ENCODE measurements around the gene EWSR1.

The EWSR1 gene, protein sequence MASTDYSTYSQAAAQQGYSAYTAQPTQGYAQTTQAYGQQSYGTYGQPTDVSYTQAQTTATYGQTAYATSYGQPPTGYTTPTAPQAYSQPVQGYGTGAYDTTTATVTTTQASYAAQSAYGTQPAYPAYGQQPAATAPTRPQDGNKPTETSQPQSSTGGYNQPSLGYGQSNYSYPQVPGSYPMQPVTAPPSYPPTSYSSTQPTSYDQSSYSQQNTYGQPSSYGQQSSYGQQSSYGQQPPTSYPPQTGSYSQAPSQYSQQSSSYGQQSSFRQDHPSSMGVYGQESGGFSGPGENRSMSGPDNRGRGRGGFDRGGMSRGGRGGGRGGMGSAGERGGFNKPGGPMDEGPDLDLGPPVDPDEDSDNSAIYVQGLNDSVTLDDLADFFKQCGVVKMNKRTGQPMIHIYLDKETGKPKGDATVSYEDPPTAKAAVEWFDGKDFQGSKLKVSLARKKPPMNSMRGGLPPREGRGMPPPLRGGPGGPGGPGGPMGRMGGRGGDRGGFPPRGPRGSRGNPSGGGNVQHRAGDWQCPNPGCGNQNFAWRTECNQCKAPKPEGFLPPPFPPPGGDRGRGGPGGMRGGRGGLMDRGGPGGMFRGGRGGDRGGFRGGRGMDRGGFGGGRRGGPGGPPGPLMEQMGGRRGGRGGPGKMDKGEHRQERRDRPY

DNA sequence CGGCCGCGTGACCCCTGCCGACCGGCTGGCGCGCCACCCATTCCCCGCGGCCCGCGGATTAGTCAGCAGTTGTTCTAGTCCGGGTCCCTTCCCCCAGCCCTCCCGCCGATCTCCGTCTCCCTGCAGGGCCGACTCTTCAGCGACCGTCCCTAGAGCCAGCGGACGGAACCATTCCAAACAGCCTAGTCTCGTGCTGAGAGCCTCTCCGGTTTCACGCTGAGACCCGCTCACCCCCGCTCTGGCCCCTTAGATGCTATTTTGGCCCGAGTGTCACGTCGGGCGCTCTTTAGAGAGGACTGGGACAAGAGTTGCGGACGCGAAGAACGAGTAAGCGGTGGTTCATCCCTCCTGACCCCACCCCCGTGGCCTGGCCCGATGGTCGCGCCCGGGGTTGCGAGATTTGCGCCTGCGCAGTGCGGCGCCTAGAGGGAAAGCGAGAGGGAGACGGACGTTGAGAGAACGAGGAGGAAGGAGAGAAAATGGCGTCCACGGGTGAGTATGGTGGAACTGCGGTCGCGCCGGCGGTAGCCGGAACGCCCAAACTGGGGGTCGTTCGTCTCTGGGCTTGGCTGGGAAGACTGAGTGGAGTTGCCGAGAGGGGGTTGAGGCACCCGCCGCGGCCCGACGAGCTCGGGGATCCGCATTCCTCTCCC lies at the start of gene EWSR1, which contains the start of gene RHBDD3:
Gene EWSR1, plus strand, starts transcription at position 411 of the 653 bp plus-strand sequence. Its CDS starts 69 bp downstream, at position 480.
Gene RHBDD3, minus strand, starts transcription at position 124 of the 653 bp plus-strand sequence. CDS start 2,355 bp downstream, outside the sequence.
- TF ChIP-seq TAF1 (IDR thresholded peaks at IDR 0.05; ENCODE audit: low read depth) (peak; percentile 97), EGR1 (IDR thresholded peaks at IDR 0.05) (no peak), FOXM1 (IDR thresholded peaks at IDR 0.05; ENCODE audit: borderline replicate concordance, low read depth) (no peak), NFIC (IDR thresholded peaks at IDR 0.05) (peak; percentile 51; the same call in 1 of the 2 replicates), RAD21 (IDR thresholded peaks at IDR 0.05; ENCODE audit: low read depth) (no peak), YY1 (IDR thresholded peaks at IDR 0.05; ENCODE audit: low read depth) (peak; percentile 88), EP300 (IDR thresholded peaks at IDR 0.05; ENCODE audit: borderline replicate concordance) (no peak), ZBTB7A (IDR thresholded peaks at IDR 0.05; ENCODE audit: low read depth) (no peak; the same call in 1 of the 2 replicates), TEAD4 (IDR thresholded peaks at IDR 0.05) (no peak; the same call in 1 of the 2 replicates), TCF12 (IDR thresholded peaks at IDR 0.05; ENCODE audit: low read depth) (peak; percentile 67), CEBPB (IDR thresholded peaks at IDR 0.05) (no peak)
- TF ChIP-seq, protein P1, sequence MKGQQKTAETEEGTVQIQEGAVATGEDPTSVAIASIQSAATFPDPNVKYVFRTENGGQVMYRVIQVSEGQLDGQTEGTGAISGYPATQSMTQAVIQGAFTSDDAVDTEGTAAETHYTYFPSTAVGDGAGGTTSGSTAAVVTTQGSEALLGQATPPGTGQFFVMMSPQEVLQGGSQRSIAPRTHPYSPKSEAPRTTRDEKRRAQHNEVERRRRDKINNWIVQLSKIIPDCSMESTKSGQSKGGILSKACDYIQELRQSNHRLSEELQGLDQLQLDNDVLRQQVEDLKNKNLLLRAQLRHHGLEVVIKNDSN (IDR thresholded peaks at IDR 0.05) = peak; percentile 52; the same call in 1 of the 2 replicates
- TF ChIP-seq, protein P2, sequence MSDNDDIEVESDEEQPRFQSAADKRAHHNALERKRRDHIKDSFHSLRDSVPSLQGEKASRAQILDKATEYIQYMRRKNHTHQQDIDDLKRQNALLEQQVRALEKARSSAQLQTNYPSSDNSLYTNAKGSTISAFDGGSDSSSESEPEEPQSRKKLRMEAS (IDR thresholded peaks at IDR 0.05) = 0 out of 2 replicates have a peak, but pooled peaks have one; percentile 38

DNA sequence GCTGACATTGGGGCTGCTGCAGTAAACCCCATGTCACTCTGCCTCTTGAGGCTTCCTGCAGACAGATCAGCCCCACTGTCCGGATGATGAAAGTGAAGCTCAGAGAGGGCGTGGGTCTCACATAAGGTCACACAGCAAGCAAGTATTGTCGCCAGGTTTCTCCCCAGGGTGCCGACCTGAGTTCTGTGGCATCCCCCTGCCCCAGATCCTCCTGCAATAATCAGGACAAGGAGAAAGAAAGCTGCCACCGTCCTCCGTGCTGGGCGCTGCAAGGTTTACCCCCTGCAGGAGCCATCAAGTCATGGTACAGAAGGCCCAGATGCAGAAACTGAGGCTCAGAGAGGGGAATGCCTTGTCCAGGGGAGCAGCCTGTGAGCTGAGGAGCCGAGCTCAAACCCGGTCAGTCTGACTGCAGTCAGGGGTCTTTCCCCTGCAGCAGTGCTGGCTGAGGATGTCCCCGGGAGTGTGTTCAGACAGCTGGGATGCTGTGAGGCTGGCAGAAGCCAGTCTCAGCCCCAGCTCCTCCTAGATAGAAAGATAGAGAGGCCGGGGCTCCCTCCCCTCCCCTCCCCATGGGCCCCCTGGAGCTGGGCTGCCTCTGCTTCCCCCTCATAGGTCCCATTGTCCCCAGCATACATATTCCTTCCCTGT lies 49.2 kb upstream of the EWSR1 start:
- TF ChIP-seq FOXM1 (IDR thresholded peaks at IDR 0.05; ENCODE audit: borderline replicate concordance, low read depth) = no peak
- TF ChIP-seq CREB1 (IDR thresholded peaks at IDR 0.05; ENCODE audit: low read depth) = no peak
- no peak for TF ChIP-seq TAF1 (IDR thresholded peaks at IDR 0.05; ENCODE audit: low read depth)
- TF ChIP-seq, protein P1 (IDR thresholded peaks at IDR 0.05) = no peak
- TF ChIP-seq ZBTB7A (IDR thresholded peaks at IDR 0.05; ENCODE audit: low read depth) = no peak
- no peak for TF ChIP-seq EP300 (IDR thresholded peaks at IDR 0.05; ENCODE audit: borderline replicate concordance)
- TF ChIP-seq TCF12 (IDR thresholded peaks at IDR 0.05; ENCODE audit: low read depth) = no peak
- TF ChIP-seq TEAD4 (IDR thresholded peaks at IDR 0.05) = no peak
- no peak for TF ChIP-seq RAD21 (IDR thresholded peaks at IDR 0.05; ENCODE audit: low read depth)
- TF ChIP-seq, protein P3, sequence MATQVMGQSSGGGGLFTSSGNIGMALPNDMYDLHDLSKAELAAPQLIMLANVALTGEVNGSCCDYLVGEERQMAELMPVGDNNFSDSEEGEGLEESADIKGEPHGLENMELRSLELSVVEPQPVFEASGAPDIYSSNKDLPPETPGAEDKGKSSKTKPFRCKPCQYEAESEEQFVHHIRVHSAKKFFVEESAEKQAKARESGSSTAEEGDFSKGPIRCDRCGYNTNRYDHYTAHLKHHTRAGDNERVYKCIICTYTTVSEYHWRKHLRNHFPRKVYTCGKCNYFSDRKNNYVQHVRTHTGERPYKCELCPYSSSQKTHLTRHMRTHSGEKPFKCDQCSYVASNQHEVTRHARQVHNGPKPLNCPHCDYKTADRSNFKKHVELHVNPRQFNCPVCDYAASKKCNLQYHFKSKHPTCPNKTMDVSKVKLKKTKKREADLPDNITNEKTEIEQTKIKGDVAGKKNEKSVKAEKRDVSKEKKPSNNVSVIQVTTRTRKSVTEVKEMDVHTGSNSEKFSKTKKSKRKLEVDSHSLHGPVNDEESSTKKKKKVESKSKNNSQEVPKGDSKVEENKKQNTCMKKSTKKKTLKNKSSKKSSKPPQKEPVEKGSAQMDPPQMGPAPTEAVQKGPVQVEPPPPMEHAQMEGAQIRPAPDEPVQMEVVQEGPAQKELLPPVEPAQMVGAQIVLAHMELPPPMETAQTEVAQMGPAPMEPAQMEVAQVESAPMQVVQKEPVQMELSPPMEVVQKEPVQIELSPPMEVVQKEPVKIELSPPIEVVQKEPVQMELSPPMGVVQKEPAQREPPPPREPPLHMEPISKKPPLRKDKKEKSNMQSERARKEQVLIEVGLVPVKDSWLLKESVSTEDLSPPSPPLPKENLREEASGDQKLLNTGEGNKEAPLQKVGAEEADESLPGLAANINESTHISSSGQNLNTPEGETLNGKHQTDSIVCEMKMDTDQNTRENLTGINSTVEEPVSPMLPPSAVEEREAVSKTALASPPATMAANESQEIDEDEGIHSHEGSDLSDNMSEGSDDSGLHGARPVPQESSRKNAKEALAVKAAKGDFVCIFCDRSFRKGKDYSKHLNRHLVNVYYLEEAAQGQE (IDR thresholded peaks at IDR 0.05; ENCODE audit: low read depth) = no peak
- no peak for TF ChIP-seq CEBPB (IDR thresholded peaks at IDR 0.05)
- TF ChIP-seq YY1 (IDR thresholded peaks at IDR 0.05; ENCODE audit: low read depth) = no peak
- no peak for TF ChIP-seq NFIC (IDR thresholded peaks at IDR 0.05)
- no peak for TF ChIP-seq EGR1 (IDR thresholded peaks at IDR 0.05)
- TF ChIP-seq, protein P2 (IDR thresholded peaks at IDR 0.05) = no peak

DNA sequence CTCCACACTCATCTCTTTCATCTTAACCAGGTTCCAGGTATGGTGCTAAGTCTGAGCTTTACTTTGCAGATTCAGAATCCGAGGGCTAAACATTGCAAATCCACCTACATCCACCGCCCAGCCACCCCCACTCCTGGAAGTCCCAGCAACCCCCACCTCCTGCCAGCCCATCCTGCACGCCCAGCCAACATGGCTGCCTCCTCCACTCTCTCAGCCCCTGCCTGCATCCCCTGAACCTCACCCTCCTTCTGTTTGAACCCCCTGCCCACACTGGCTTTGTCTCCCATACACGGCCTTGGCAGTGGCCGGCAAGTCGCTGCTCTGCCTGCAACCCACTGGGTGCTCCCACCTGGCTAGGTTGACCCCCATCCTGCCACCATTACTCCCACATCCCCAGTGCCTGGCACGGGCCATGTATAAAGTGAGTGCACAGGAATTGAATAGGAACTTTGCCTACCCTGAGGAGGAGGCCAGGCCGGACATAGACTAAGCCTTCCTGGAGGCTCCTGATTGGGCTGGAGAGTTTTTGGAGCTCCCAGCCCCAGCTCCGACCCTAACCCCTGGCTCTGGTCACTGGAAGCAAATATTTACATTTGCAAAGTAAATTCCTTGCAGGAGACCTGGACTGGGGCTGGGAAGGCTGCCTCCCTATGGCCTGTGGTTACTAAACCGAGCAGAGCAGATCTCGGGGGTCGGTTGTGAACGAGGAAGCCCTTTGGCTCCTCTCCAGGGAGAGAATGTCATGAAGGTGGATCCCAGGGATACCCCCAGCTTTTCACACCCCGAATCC lies 48.0 kb upstream of the EWSR1 start:
- no peak for TF ChIP-seq RAD21 (IDR thresholded peaks at IDR 0.05; ENCODE audit: low read depth)
- TF ChIP-seq YY1 (IDR thresholded peaks at IDR 0.05; ENCODE audit: low read depth) = 0 out of 2 replicates have a peak, but pooled peaks have one; percentile 13

DNA sequence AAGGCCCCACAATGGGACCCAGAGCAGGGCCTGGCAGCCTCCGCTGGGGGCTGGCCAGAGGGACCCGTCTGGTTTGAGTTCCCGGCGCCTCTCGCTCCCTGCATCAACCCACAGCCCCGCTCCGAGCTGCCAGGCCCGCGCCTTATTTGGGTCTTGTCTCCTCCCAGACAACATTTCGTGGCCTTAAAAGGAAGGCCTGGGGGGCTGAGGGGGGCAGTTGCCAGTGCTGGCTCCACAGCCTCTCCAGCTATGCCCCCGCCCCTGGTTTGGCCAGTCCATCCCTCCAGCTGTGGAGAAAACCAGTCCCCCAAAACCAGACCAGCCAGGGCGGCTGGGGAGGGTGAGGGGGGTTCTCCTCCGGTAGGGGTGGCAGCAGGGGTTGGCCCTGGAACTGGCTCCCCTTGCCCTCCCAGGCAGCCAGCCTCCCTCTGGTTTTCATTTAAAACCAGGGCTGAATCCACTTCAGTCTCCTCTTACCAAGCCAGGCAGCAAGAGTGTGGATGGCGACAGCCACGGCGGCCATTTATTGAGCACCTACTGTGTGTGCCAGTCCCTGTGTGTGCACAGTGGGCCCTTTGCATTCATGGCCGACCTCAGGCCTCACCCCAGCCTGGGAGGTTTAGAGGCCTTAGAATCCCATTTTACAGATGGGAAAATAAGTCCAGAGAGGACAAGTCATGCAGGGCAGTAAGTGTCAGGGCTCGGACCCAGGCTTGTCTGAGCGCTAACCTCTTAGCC lies 43.8 kb upstream of the EWSR1 start:
- TF ChIP-seq TAF1 (IDR thresholded peaks at IDR 0.05; ENCODE audit: low read depth) = no peak
- TF ChIP-seq EGR1 (IDR thresholded peaks at IDR 0.05) = no peak
- TF ChIP-seq, protein P2 (IDR thresholded peaks at IDR 0.05) = no peak
- TF ChIP-seq NFIC (IDR thresholded peaks at IDR 0.05) = no peak
- TF ChIP-seq, protein P3 (IDR thresholded peaks at IDR 0.05; ENCODE audit: low read depth) = no peak
- TF ChIP-seq CREB1 (IDR thresholded peaks at IDR 0.05; ENCODE audit: low read depth) = no peak
- TF ChIP-seq EP300 (IDR thresholded peaks at IDR 0.05; ENCODE audit: borderline replicate concordance) = no peak
- TF ChIP-seq YY1 (IDR thresholded peaks at IDR 0.05; ENCODE audit: low read depth) = no peak
- TF ChIP-seq, protein P1 (IDR thresholded peaks at IDR 0.05) = no peak
- no peak for TF ChIP-seq RAD21 (IDR thresholded peaks at IDR 0.05; ENCODE audit: low read depth)
- no peak for TF ChIP-seq TEAD4 (IDR thresholded peaks at IDR 0.05)
- no peak for TF ChIP-seq FOXM1 (IDR thresholded peaks at IDR 0.05; ENCODE audit: borderline replicate concordance, low read depth)
- no peak for TF ChIP-seq CEBPB (IDR thresholded peaks at IDR 0.05)
- TF ChIP-seq ZBTB7A (IDR thresholded peaks at IDR 0.05; ENCODE audit: low read depth) = no peak
